ENCODE data around the gene MED12.

- no peak for TF ChIP-seq CTCF (IDR thresholded peaks at IDR 0.05)
- TF ChIP-seq POLR2A (IDR thresholded peaks at IDR 0.05): no peak
- TF ChIP-seq POLR2AphosphoS5 (IDR thresholded peaks at IDR 0.05): no peak
- TF ChIP-seq EP300 (IDR thresholded peaks at IDR 0.05): no peak
These were observed 64.9 kb downstream of the MED12 start for GRCh38 chrX:71183341-71183740.
